NCI-H187 treated with DMSO at 0.1 percent for 48 hours (cell line): ENCODE results near the gene SH3BGRL2.

ENCODE experiments used
- DNase-seq: peaks from one replicate; lab custom pipeline; 2025; lab: John Stamatoyannopoulos, UW

The SH3BGRL2 gene

GRCh38 chr6:79630883-79631692 is at the start of gene SH3BGRL2:
SH3BGRL2 (plus strand) TSS chr6:79631329; CDS start chr6:79631462, 133 bp downstream.
- peak; percentile 53 for DNase-seq

- no peak for DNase-seq
Observed at GRCh38 chr6:79584332-79584731, 46.8 kb upstream of the SH3BGRL2 start.

GRCh38 chr6:79586548-79586947 is 44.6 kb upstream of the SH3BGRL2 start:
- DNase-seq, result no peak

- no peak for DNase-seq
Observed at GRCh38 chr6:79589701-79590100, 41.4 kb upstream of the SH3BGRL2 start.

GRCh38 chr6:79597155-79597554 is 34.0 kb upstream of the SH3BGRL2 start:
- no peak for DNase-seq

- DNase-seq, result no peak
Observed at GRCh38 chr6:79598012-79598411, 33.1 kb upstream of the SH3BGRL2 start.

GRCh38 chr6:79599725-79600259 is 31.3 kb upstream of the SH3BGRL2 start:
- DNase-seq, result no peak

GRCh38 chr6:79600313-79600712 is 30.8 kb upstream of the SH3BGRL2 start:
- DNase-seq, result no peak

- DNase-seq, result no peak
Observed at GRCh38 chr6:79600812-79601609, 30.1 kb upstream of the SH3BGRL2 start.

GRCh38 chr6:79602859-79603258 is 28.3 kb upstream of the SH3BGRL2 start:
- no peak for DNase-seq

GRCh38 chr6:79604583-79605037 is 26.5 kb upstream of the SH3BGRL2 start:
- no peak for DNase-seq

- no peak for DNase-seq
Observed at GRCh38 chr6:79605061-79605460, 26.1 kb upstream of the SH3BGRL2 start.

- no peak for DNase-seq
Observed at GRCh38 chr6:79605968-79606764, 25.0 kb upstream of the SH3BGRL2 start.

- DNase-seq, result no peak
Observed at GRCh38 chr6:79607000-79607399, 24.1 kb upstream of the SH3BGRL2 start.

GRCh38 chr6:79608334-79609224 is 22.6 kb upstream of the SH3BGRL2 start:
- no peak for DNase-seq

GRCh38 chr6:79609225-79609595 is 21.9 kb upstream of the SH3BGRL2 start:
- no peak for DNase-seq

GRCh38 chr6:79610306-79611009 is 20.7 kb upstream of the SH3BGRL2 start:
- DNase-seq, result no peak

GRCh38 chr6:79612457-79612856 is 18.7 kb upstream of the SH3BGRL2 start:
- no peak for DNase-seq

- no peak for DNase-seq
Observed at GRCh38 chr6:79612918-79613317, 18.2 kb upstream of the SH3BGRL2 start.

- no peak for DNase-seq
Observed at GRCh38 chr6:79613912-79614311, 17.2 kb upstream of the SH3BGRL2 start.
